Osteoblast (primary cell): ENCODE data around the gene GRIA3. TPM values are rescaled to one million over a fixed set of nuclear protein-coding genes. Genes with fewer than 3 reads are reported as not detected.
A peak's percentile ranks its signal among the peaks of the same experiment; 100 is the strongest.

Experiments used
- DNase-seq: peaks from one replicate; pipeline ENCODE4 v3.0.0; 2011; ENCODE audit warnings: low spot score, mixed read lengths; ENCODE audit not compliant: insufficient read length; ENCODE audit errors: missing footprints
- H2AFZ ChIP-seq: 2 replicates; pipeline ENCODE4 v1.6.0; 2011; ENCODE audit warnings: mild to moderate bottlenecking, low read length
- H3K27ac ChIP-seq: 2 replicates; pipeline ENCODE4 v1.5.1; 2011; ENCODE audit warnings: mild to moderate bottlenecking, low read depth, low read length, moderate library complexity
- H3K27me3 ChIP-seq: 2 replicates; pipeline ENCODE4 v1.6.0; 2012; ENCODE audit warnings: mild to moderate bottlenecking, control low read depth, inconsistent platforms, low read length, moderate library complexity; ENCODE audit not compliant: insufficient read depth
- H3K36me3 ChIP-seq: 2 replicates; pipeline ENCODE4 v1.5.1; 2011; ENCODE audit warnings: mild to moderate bottlenecking, low read length, control low read depth, moderate library complexity; ENCODE audit not compliant: insufficient read depth
- H3K4me1 ChIP-seq: 2 replicates; pipeline ENCODE4 v1.5.1; 2011; ENCODE audit warnings: mild to moderate bottlenecking, low read length, control low read depth, moderate library complexity; ENCODE audit not compliant: insufficient read depth
- H3K4me2 ChIP-seq: 2 replicates; pipeline ENCODE4 v1.6.0; 2011; ENCODE audit warnings: mild to moderate bottlenecking, low read length; ENCODE audit not compliant: insufficient read depth
- H3K4me3 ChIP-seq: fragments of 200-600 bp; sonication (generic); 3 replicates; pipeline ENCODE4 v1.5.1; 2012; ENCODE audit warnings: mild to moderate bottlenecking, low read length, inconsistent platforms; ENCODE audit not compliant: insufficient read depth
- H3K79me2 ChIP-seq: 2 replicates; pipeline ENCODE4 v1.6.0; 2012; ENCODE audit warnings: mild to moderate bottlenecking, low read length, control low read depth, inconsistent platforms; ENCODE audit not compliant: insufficient read depth
- H3K9me3 ChIP-seq: 2 replicates; pipeline ENCODE4 v1.5.1; 2011; ENCODE audit warnings: low read depth, low read length, control low read depth
- H4K20me1 ChIP-seq: 2 replicates; pipeline ENCODE4 v1.6.0; 2012; ENCODE audit warnings: mild to moderate bottlenecking, low read length, control low read depth; ENCODE audit not compliant: insufficient read depth
- CTCF ChIP-seq: IDR thresholded peaks from 2 replicates; pipeline ENCODE4 v1.5.1; 2011; ENCODE audit warnings: mild to moderate bottlenecking, low read depth, low read length, moderate library complexity; ENCODE audit errors: extremely low read depth
- total RNA-seq: library from RNA; depleted of rRNA; stranded (reverse); fragments of >200 nt; gene quantifications from 2 replicates; pipeline ENCODE4 v1.2.3, GENCODE V29; 2012

The GRIA3 gene
- total RNA-seq, 1 donor, result 3.3 TPM

GRCh38 chrX:123487669-123488068 is 303.6 kb downstream of the GRIA3 start:
- DNase-seq, result no peak
- Histone ChIP-seq H3K79me2 (no peaks in the 10 kb centered on the region), H2AFZ (no peak overlapping the region), H3K27me3 (no peaks in the 10 kb centered on the region), H3K9me3 (no peaks in the 10 kb centered on the region), H3K4me1 (no peaks in the 10 kb centered on the region), H4K20me1 (no peaks in the 10 kb centered on the region), H3K27ac (no peak overlapping the region), H3K4me3 (no peak overlapping the region), H3K4me2 (no peak overlapping the region), H3K36me3 (no peaks in the 10 kb centered on the region)
- no peak for TF ChIP-seq CTCF

- DNase-seq, result no peak
Observed at GRCh38 chrX:123489011-123489410, 304.9 kb downstream of the GRIA3 start.

GRCh38 chrX:123493857-123494256 is 309.8 kb downstream of the GRIA3 start:
- Histone ChIP-seq H3K79me2 (no peaks in the 10 kb centered on the region), H3K36me3 (no peaks in the 10 kb centered on the region), H3K4me2 (no peak overlapping the region), H2AFZ (no peak overlapping the region), H3K4me1 (no peaks in the 10 kb centered on the region), H3K4me3 (no peak overlapping the region), H4K20me1 (no peaks in the 10 kb centered on the region), H3K9me3 (no peaks in the 10 kb centered on the region), H3K27ac (no peak overlapping the region), H3K27me3 (no peaks in the 10 kb centered on the region)
- no peak for DNase-seq
- TF ChIP-seq CTCF, result no peak

More at GRCh38 chrX:123489011-123489410, 304.9 kb downstream of the GRIA3 start:
- H3K27ac ChIP-seq, result no peak overlapping the region
- no peaks in the 10 kb centered on the region for H3K79me2 ChIP-seq
- H4K20me1 ChIP-seq, result no peaks in the 10 kb centered on the region
- H3K9me3 ChIP-seq, result no peaks in the 10 kb centered on the region
- no peaks in the 10 kb centered on the region for H3K36me3 ChIP-seq
- no peak overlapping the region for H3K4me3 ChIP-seq
- H3K4me1 ChIP-seq, result no peaks in the 10 kb centered on the region
- peak overlapping the region; percentile 10 for H2AFZ ChIP-seq
- no peak overlapping the region for H3K4me2 ChIP-seq
- TF ChIP-seq CTCF, result no peak
- no peaks in the 10 kb centered on the region for H3K27me3 ChIP-seq

GRCh38 chrX:123499787-123500186 is 315.7 kb downstream of the GRIA3 start:
- no peaks in the 10 kb centered on the region for H3K27me3 ChIP-seq
- H3K9me3 ChIP-seq, result no peaks in the 10 kb centered on the region
- H3K79me2 ChIP-seq, result no peaks in the 10 kb centered on the region
- no peaks in the 10 kb centered on the region for H3K36me3 ChIP-seq
- H3K27ac ChIP-seq, result no peak overlapping the region
- no peak overlapping the region for H3K4me3 ChIP-seq
- no peaks in the 10 kb centered on the region for H4K20me1 ChIP-seq
- no peaks in the 10 kb centered on the region for H3K4me1 ChIP-seq
- no peak for TF ChIP-seq CTCF
- no peak overlapping the region for H2AFZ ChIP-seq
- no peak for DNase-seq
- no peak overlapping the region for H3K4me2 ChIP-seq
